SK-N-SH (cell line): ENCODE measurements around the gene CIT. TPM values are rescaled to one million over a fixed set of nuclear protein-coding genes. Genes with fewer than 3 reads are reported as not detected.

Experiments
- CTCF ChIA-PET: fragments of 300-600, 350-600 bp; formaldehyde crosslinking; extraction: SDS; loops from one replicate; lab custom pipeline; 2021; lab: Yijun Ruan, JAX
- POLR2A ChIA-PET: fragments of 350-600 bp; sonication (Branson Sonifier 250); formaldehyde crosslinking; extraction: SDS; loops from one replicate; lab custom pipeline; 2020; ENCODE audit warnings: antibody characterized with exemption, inconsistent platforms; lab: Yijun Ruan, JAX
- DNase-seq: peaks from one replicate; pipeline ENCODE4 v3.0.0; 2012
- H2AFZ ChIP-seq: fragments of 200-600 bp; sonication (generic); 2 replicates; pipeline ENCODE4 v1.8.1; 2016; ENCODE audit warnings: antibody characterized with exemption, mild to moderate bottlenecking, low read depth
- H3F3A ChIP-seq: fragments of 200-600 bp; sonication (generic); replicated peaks from 2 replicates; pipeline ENCODE3; 2016; ENCODE audit warnings: antibody characterized with exemption, mild to moderate bottlenecking; ENCODE audit not compliant: insufficient read depth
- H3K27ac ChIP-seq, 2 experiments: fragments of 200-500 bp in 1 of 2; fragments of 200-600 bp in 1 of 2; sonication (Bioruptor generic) in 1 of 2; sonication (generic), shearing (Covaris generic) in 1 of 2; 2 replicates each; pipeline versions ENCODE4 v1.5.1 to v1.6.1; 2014 to 2016; ENCODE audit warnings: low read depth in 2 of 2, inconsistent platforms in 1 of 2, low read length in 1 of 2, mild to moderate bottlenecking in 1 of 2, mixed read lengths in 1 of 2
- H3K27me3 ChIP-seq: fragments of 200-600 bp; sonication (generic), shearing (Covaris generic); 2 replicates; pipeline ENCODE4 v1.6.1; 2016; ENCODE audit warnings: mixed run types; ENCODE audit not compliant: insufficient read depth
- H3K36me3 ChIP-seq, 2 experiments: fragments of 200-500 bp in 1 of 2; fragments of 200-600 bp in 1 of 2; sonication (Bioruptor generic) in 1 of 2; sonication (generic) in 1 of 2; replicated peaks in 1 of 2; 2 replicates each; pipeline versions ENCODE3 to v1.5.1; 2014 to 2016; ENCODE audit warnings: low read length in 1 of 2, mild to moderate bottlenecking in 1 of 2; ENCODE audit not compliant: insufficient read depth in 2 of 2, control insufficient read depth in 1 of 2
- H3K4me1 ChIP-seq, 2 experiments: fragments of 200-500 bp in 1 of 2; fragments of 200-600 bp in 1 of 2; sonication (Bioruptor generic) in 1 of 2; sonication (generic), shearing (Covaris generic) in 1 of 2; 2 replicates each; pipeline versions ENCODE4 v1.5.1 to v1.6.1; 2014 to 2016; ENCODE audit warnings: low read depth in 1 of 2, low read length in 1 of 2, mixed run types in 1 of 2; ENCODE audit not compliant: insufficient read depth in 2 of 2, control insufficient read depth in 1 of 2
- H3K4me2 ChIP-seq: fragments of 200-600 bp; sonication (generic), shearing (Covaris generic); 2 replicates; pipeline ENCODE4 v1.6.1; 2017; ENCODE audit warnings: mixed run types
- H3K4me3 ChIP-seq, 2 experiments: fragments of 200-500 bp in 1 of 2; fragments of 200-600 bp in 1 of 2; sonication (Bioruptor generic) in 1 of 2; sonication (generic), shearing (Covaris generic) in 1 of 2; 2 replicates each; pipeline versions ENCODE4 v1.5.1 to v1.8.1; 2014 to 2016; ENCODE audit warnings: low read depth in 2 of 2, inconsistent platforms in 1 of 2, low read length in 1 of 2, mild to moderate bottlenecking in 1 of 2, mixed read lengths in 1 of 2, moderate library complexity in 1 of 2
- H3K79me2 ChIP-seq: fragments of 200-600 bp; sonication (generic); 2 replicates; pipeline ENCODE4 v1.8.1; 2017; ENCODE audit warnings: mild to moderate bottlenecking; ENCODE audit not compliant: insufficient read depth
- H3K9ac ChIP-seq: fragments of 200-600 bp; sonication (generic); 2 replicates; pipeline ENCODE4 v1.6.1; 2017; ENCODE audit warnings: mixed run types
- H3K9me2 ChIP-seq: fragments of 200-600 bp; sonication (generic); 2 replicates; pipeline ENCODE4 v1.6.1; 2017; ENCODE audit warnings: mixed run types
- H3K9me3 ChIP-seq: fragments of 200-600 bp; sonication (generic); 2 replicates; pipeline ENCODE4 v1.6.1; 2017; ENCODE audit warnings: mixed run types, mild to moderate bottlenecking, moderate library complexity
- H4K20me1 ChIP-seq: fragments of 200-600 bp; sonication (generic); 2 replicates; pipeline ENCODE4 v1.6.1; 2017; ENCODE audit warnings: mild to moderate bottlenecking, mixed run types; ENCODE audit not compliant: insufficient read depth
- ELF1 ChIP-seq: IDR thresholded peaks from 2 replicates; pipeline ENCODE4 v1.4.0; 2012
- FOXJ3 ChIP-seq: sonication (generic); formaldehyde crosslinking; IDR thresholded peaks from 2 replicates; pipeline ENCODE4 v1.5.1; 2020; ENCODE audit warnings: mild to moderate bottlenecking, missing genetic modification reagents
- IRF3 ChIP-seq: fragments of 150-350 bp; IDR thresholded peaks from 2 replicates; pipeline ENCODE4 v1.6.1; 2016; ENCODE audit warnings: mild to moderate bottlenecking, low read depth, low read length
- NRF1 ChIP-seq: IDR thresholded peaks from 2 replicates; pipeline ENCODE4 v1.6.1; 2012; ENCODE audit warnings: low read depth, mild to moderate bottlenecking, low read length
- RFX5 ChIP-seq: IDR thresholded peaks from 2 replicates; pipeline ENCODE4 v1.6.1; 2012; ENCODE audit warnings: mild to moderate bottlenecking, improper control_type of control experiment, low read length
- SMC3 ChIP-seq: IDR thresholded peaks from 2 replicates; pipeline ENCODE4 v1.6.1; 2012; ENCODE audit warnings: low read depth, low read length, improper control_type of control experiment
- TAF1 ChIP-seq: IDR thresholded peaks from 2 replicates; pipeline ENCODE4 v1.6.1; 2012; ENCODE audit warnings: low read depth, mild to moderate bottlenecking, low read length, moderate library complexity, borderline replicate concordance
- TCF12 ChIP-seq: IDR thresholded peaks from 2 replicates; pipeline ENCODE4 v1.4.0; 2012
- WGBS: methylation state at CpG from one replicate; pipeline ENCODE4 v1.1.6; 2017; ENCODE audit warnings: low lambda C conversion rate; 5-methylcytosine and 5-hydroxymethylcytosine counted together
- polyA plus RNA-seq, 3 experiments: library from polyadenylated mRNA; depleted of rRNA; stranded (reverse); fragments of >200 nt; gene quantifications; 2 replicates each; pipeline ENCODE4 v1.2.3, GENCODE V29; 2012
- TF ChIP-seq, protein P1 (sequence below): IDR thresholded peaks from 2 replicates; pipeline ENCODE4; 2012
- TF ChIP-seq, protein P2 (sequence below): IDR thresholded peaks from 2 replicates; pipeline ENCODE4 v1.4.0; 2012; ENCODE audit warnings: low read depth, borderline replicate concordance
- TF ChIP-seq, protein P3 (sequence below): IDR thresholded peaks from 2 replicates; pipeline ENCODE4 v1.4.0; 2012; ENCODE audit warnings: low read depth

Gene CIT
- polyA plus RNA-seq, 1 of the 3 experiments (the other 2 are of a cell fraction), result 7.7 TPM

- TF ChIP-seq, protein P1, sequence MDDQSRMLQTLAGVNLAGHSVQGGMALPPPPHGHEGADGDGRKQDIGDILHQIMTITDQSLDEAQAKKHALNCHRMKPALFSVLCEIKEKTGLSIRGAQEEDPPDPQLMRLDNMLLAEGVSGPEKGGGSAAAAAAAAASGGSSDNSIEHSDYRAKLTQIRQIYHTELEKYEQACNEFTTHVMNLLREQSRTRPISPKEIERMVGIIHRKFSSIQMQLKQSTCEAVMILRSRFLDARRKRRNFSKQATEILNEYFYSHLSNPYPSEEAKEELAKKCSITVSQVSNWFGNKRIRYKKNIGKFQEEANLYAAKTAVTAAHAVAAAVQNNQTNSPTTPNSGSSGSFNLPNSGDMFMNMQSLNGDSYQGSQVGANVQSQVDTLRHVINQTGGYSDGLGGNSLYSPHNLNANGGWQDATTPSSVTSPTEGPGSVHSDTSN, result no peak
- TF ChIP-seq RFX5 (no peak), FOXJ3 (CRISPR knock-in tag) (no peak)
- TF ChIP-seq, all 33 proteins: peak for 0
These were observed 161.9 kb downstream of the CIT start (continued) for GRCh38 chr12:119715268-119715620.

- Histone ChIP-seq H3K79me2 (no peaks in the 10 kb centered on the region), H4K20me1 (no peaks in the 10 kb centered on the region), H3F3A (no peaks in the 10 kb centered on the region), H3K27ac (no peak overlapping the region), H3K4me2 (no peak overlapping the region), H3K36me3 (peaks cover 16 to 18% of the 10 kb centered on the region in 2 experiments), H3K27me3 (no peaks in the 10 kb centered on the region), H3K4me3 (no peak overlapping the region), H3K9me2 (no peaks in the 10 kb centered on the region), H3K9ac (no peak overlapping the region)
- 97% methylated on average over 4 of the region's 4 CpGs for WGBS
- CTCF ChIA-PET, result no interaction called here
- DNase-seq, result no peak
- TF ChIP-seq TAF1 (no peak), ELF1 (no peak), TCF12 (no peak), IRF3 (no peak), NRF1 (no peak), SMC3 (no peak)
- TF ChIP-seq, protein P2, sequence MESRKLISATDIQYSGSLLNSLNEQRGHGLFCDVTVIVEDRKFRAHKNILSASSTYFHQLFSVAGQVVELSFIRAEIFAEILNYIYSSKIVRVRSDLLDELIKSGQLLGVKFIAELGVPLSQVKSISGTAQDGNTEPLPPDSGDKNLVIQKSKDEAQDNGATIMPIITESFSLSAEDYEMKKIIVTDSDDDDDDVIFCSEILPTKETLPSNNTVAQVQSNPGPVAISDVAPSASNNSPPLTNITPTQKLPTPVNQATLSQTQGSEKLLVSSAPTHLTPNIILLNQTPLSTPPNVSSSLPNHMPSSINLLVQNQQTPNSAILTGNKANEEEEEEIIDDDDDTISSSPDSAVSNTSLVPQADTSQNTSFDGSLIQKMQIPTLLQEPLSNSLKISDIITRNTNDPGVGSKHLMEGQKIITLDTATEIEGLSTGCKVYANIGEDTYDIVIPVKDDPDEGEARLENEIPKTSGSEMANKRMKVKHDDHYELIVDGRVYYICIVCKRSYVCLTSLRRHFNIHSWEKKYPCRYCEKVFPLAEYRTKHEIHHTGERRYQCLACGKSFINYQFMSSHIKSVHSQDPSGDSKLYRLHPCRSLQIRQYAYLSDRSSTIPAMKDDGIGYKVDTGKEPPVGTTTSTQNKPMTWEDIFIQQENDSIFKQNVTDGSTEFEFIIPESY, result no peak
- TF ChIP-seq, protein P3, sequence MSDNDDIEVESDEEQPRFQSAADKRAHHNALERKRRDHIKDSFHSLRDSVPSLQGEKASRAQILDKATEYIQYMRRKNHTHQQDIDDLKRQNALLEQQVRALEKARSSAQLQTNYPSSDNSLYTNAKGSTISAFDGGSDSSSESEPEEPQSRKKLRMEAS, result no peak
- TF ChIP-seq, all 33 proteins: peak for 0
- H2AFZ ChIP-seq, result no peak overlapping the region
- H3K9me3 ChIP-seq, result no peaks in the 10 kb centered on the region
- POLR2A ChIA-PET, result no interaction called here
- H3K4me1 ChIP-seq, result 0 out of 4 replicates have a peak, but pooled peaks cover 0 to 4% of the 10 kb centered on the region in 2 experiments
These were observed 162.4 kb downstream of the CIT start for GRCh38 chr12:119714614-119715267.
